Inferior parietal cortex (tissue), 1 donor: ENCODE data around the gene GSTM4.

Experiments
- DNase-seq: peaks from one replicate; pipeline ENCODE4 v3.0.0-alpha.2; 2016; ENCODE audit errors: extremely low spot score

GSTM4 gene

GRCh38 chr1:109624201-109625010 lies 31.5 kb upstream of the GSTM4 start:
- no peak for DNase-seq

DNA sequence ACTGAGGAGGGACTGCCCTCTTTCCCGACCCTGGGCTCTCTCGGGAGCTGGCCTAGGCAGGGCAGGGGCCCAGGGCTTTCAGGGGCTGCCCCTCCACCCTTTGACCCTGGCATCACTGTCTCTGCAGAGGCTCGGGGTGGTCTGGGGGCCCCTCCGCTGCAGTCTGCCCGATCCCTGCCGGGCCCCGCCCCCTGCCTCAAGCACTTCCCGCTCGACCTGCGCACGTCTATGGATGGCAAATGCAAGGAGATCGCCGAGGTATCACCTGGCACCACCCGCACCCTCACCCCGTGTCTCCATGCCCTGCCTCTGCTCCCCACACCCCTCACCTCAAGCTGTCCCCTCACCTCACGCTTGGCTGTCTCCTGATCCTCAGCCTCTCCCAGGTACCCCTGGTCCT lies 30.7 kb upstream of the GSTM4 start:
- DNase-seq, result no peak

- no peak for DNase-seq
Observed at GRCh38 chr1:109625601-109626560, 30.0 kb upstream of the GSTM4 start.

GRCh38 chr1:109626682-109627408 lies 29.1 kb upstream of the GSTM4 start:
- no peak for DNase-seq

GRCh38 chr1:109627692-109628399 lies 28.1 kb upstream of the GSTM4 start:
- DNase-seq, result no peak

GRCh38 chr1:109628540-109629321 lies 27.2 kb upstream of the GSTM4 start:
- DNase-seq, result no peak

DNA sequence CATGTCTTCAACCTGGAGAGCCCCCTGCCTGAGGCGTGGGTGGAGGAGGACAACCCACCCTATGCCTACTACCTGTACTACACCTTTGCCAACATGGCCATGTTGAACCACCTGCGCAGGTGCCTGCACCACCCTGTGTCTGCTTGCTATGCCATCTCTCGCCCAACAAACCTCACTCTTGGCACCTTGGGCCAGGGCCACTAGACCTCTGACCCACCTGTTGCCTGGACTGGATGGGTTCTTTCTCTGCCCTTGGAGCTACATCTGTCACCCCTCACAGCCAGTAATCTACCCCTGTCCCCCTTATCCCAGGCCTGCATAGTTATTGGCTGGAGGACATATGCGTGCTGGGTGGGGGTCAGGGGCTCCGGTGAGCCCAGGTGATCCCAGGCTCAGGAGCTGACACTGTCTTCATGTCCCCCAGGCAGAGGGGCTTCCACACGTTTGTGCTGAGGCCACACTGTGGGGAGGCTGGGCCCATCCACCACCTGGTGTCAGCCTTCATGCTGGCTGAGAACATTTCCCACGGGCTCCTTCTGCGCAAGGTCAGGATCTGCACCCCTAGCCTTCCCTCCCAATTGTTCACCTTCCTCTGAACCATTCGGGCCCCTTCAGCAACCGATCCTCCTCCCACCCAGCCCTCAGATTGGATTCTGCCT lies 26.4 kb upstream of the GSTM4 start:
- no peak for DNase-seq

- no peak for DNase-seq
Observed at GRCh38 chr1:109630081-109630897, 25.6 kb upstream of the GSTM4 start.

- DNase-seq, result no peak
Observed at GRCh38 chr1:109630898-109631512, 24.9 kb upstream of the GSTM4 start.

DNA sequence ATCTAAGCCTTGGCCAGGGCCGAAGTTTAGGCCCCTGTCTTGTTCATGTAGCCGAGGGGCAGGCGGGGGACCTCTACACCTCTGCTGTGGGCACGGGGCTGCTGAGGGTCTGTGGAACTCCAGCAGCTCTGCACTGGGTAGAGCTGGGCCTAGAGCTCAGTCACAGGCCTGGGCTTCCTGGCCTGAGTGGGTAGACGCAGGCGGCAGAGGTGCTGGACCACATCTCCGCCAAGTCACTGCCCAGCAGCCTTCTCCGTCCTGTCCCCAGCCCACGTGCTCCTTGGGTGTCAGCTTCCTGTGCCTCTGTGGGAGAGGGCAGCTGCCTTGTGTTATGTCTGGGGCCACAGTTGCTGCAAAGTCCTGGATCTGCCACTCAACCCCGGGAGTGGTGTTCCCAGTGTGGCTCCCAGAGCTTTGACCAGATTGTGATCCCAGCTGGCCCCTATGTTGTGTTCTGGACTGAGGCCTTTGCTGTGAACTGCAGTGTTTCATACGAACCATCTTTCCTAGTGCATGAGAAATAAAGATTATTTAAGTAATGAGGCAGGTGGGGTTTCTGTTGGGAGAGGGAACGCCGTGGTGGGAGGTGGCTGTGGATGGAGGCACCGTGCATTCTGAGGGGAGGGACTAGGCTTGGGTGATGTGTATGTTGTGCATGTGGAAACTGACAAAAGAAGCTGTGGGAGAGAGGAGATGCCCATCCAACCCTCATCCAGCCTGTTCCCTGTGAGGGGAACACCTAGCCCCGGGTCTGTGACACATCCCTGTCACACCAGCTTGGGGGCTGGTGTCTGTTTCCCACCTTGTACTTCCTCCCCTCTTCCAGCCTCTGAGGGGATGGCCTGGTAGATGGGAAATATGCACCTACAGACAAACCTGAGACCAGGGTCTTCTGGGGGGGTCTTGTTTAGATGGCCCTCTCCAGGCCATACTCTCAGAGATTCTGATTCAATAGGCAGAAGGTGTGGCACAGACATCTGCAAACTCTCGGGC lies 24.1 kb upstream of the GSTM4 start:
- no peak for DNase-seq

DNA sequence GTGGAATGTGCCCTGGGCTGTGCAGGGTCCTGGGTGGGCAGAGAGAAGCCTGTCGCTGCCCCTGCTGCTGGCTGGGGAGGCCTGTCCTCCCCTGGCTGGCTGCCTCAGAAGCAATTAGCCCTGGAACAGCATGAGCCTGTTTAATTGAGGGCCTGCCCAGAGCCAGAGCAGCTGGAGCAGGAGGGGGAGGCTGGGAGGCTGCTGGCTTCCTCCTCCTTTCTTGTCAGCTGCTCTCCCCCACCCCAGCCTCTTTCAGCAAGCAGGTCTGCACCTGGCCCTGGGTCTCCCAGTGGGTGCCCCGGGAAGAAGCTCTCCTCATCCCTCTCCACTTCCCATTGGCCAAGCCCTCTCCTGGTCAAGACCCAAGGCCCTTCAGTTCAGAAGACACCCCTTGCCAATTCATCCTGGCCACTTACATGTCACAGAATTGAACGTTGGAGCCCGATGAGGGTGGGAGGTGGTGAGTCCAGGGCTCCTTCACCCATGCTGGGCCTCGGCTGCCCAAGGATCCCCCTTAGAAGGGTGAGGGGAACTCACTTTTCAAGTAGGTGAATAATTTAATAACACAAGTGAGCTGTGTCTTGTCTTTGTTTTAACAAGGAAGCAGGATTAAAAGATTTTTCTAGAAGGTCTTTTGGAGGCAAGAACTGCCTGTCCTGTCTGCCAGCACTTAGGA lies 23.1 kb upstream of the GSTM4 start:
- no peak for DNase-seq

- DNase-seq, result no peak
Observed at GRCh38 chr1:109634292-109634691, 21.6 kb upstream of the GSTM4 start.

GRCh38 chr1:109634771-109635750 lies 20.8 kb upstream of the GSTM4 start:
- DNase-seq, result no peak

DNA sequence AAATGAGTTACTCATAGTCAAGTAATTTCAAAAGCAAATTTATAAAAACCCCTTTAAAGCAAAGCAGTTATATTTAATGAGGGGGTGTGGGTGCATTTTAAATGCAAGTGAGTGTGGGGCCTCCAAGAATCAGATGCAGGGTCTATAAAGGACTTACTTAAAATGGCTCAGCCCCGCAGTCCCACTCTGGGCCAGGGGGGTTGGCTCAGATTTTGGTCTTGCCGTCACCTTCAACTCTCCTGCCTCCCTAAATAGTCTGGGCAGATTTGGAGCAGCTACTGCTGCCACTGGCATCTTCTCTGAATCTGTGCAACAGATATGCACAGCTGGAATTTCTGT lies 20.1 kb upstream of the GSTM4 start:
- no peak for DNase-seq

DNA sequence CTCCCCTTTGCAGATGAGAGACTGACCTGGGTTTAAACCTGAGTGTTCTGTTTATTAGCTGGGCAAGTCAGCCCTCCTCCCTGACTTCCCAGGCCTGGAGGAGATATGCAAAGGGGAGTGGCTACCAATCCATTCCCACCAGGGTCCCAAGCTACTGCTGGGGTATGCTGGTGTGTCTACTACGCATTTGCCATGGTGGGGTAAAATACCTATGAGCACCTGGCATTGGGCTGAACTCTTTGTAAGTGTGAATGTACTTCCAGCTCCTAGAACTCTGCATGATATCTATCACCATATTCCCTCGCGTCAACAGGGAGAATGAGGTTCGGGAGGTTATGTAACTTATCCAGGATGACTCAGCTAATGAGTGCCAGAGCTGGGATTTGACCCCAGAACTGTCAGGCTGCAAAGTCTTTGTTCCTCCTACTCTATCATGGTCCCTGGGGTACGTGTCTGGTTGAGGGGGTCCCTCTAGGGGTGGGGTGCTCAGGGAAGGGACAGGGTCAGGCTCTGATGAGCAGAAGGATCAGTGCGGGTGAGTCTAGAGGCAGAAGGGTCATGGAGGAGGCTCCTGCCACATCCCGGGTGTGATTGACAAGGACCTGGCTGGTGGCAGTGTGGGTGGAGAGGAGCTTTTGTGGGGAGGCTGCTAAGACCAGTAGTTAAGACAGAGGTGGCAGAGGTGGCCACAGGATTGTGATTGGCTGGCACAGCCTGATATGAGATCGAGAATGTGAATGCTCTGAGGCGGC lies 19.5 kb upstream of the GSTM4 start:
- no peak for DNase-seq
